ENCODE data around the gene MN1.

- TF ChIP-seq CTCF (IDR thresholded peaks at IDR 0.05) = no peak
- no peak for TF ChIP-seq POLR2A (IDR thresholded peaks at IDR 0.05)
Observed at GRCh38 chr22:27775087-27775698, 26.4 kb downstream of the MN1 start.
